Measurements from ENCODE around the gene SLC6A4.
A peak's percentile ranks its signal among the peaks of the same experiment; 100 is the strongest.

Gene SLC6A4

GRCh38 chr17:30235386-30236296 lies at the start of gene SLC6A4:
TSS of gene SLC6A4 (minus strand) at chr17:30235697. CDS start at chr17:30221958, 13,739 bp downstream.
- Mint-ChIP-seq H3K27me3 (peaks cover 79% of the 10 kb centered on the region), H3K9me3 (no peaks in the 10 kb centered on the region), H3K27ac (no peak within 1 kb of the TSS), H3K4me1 (ENCODE audit: low read depth) (peaks cover 24% of the 10 kb centered on the region), H3K36me3 (ENCODE audit: low read depth) (no peaks in the 10 kb centered on the region), H3K4me3 (peak within 1 kb of the TSS; percentile 56)
- no peak for DNase-seq

- Mint-ChIP-seq H3K4me3 (no peak overlapping the region), H3K27ac (no peak overlapping the region), H3K36me3 (ENCODE audit: low read depth) (peaks cover 90% of the 10 kb centered on the region), H3K27me3 (no peaks in the 10 kb centered on the region), H3K9me3 (no peaks in the 10 kb centered on the region), H3K4me1 (ENCODE audit: low read depth) (no peaks in the 10 kb centered on the region)
- DNase-seq, result no peak
Measured at GRCh38 chr17:30279156-30279555, 43.7 kb upstream of the SLC6A4 start.

GRCh38 chr17:30278032-30278431 lies 42.5 kb upstream of the SLC6A4 start:
- no peak for DNase-seq
- Mint-ChIP-seq H3K27ac (no peak overlapping the region), H3K36me3 (ENCODE audit: low read depth) (peaks cover 90% of the 10 kb centered on the region), H3K4me3 (no peak overlapping the region), H3K27me3 (no peaks in the 10 kb centered on the region), H3K4me1 (ENCODE audit: low read depth) (no peaks in the 10 kb centered on the region), H3K9me3 (no peaks in the 10 kb centered on the region)

- Mint-ChIP-seq H3K4me1 (ENCODE audit: low read depth) (no peaks in the 10 kb centered on the region), H3K27ac (no peak overlapping the region), H3K36me3 (ENCODE audit: low read depth) (peaks cover 90% of the 10 kb centered on the region), H3K4me3 (no peak overlapping the region), H3K27me3 (no peaks in the 10 kb centered on the region), H3K9me3 (no peaks in the 10 kb centered on the region)
- no peak for DNase-seq
Measured at GRCh38 chr17:30275911-30276310, 40.4 kb upstream of the SLC6A4 start.

- H3K27ac Mint-ChIP-seq, result no peak overlapping the region
- H3K4me1 Mint-ChIP-seq (ENCODE audit: low read depth), result no peaks in the 10 kb centered on the region
- H3K27me3 Mint-ChIP-seq, result no peaks in the 10 kb centered on the region
- H3K4me3 Mint-ChIP-seq, result no peak overlapping the region
- no peak for DNase-seq
- H3K36me3 Mint-ChIP-seq (ENCODE audit: low read depth), result peaks cover 90% of the 10 kb centered on the region
- no peaks in the 10 kb centered on the region for H3K9me3 Mint-ChIP-seq
Measured at GRCh38 chr17:30274887-30275286, 39.4 kb upstream of the SLC6A4 start.

- H3K9me3 Mint-ChIP-seq, result no peaks in the 10 kb centered on the region
- DNase-seq, result no peak
- no peaks in the 10 kb centered on the region for H3K27me3 Mint-ChIP-seq
- peaks cover 83% of the 10 kb centered on the region for H3K36me3 Mint-ChIP-seq (ENCODE audit: low read depth)
- H3K27ac Mint-ChIP-seq, result no peak overlapping the region
- H3K4me3 Mint-ChIP-seq, result no peak overlapping the region
- no peaks in the 10 kb centered on the region for H3K4me1 Mint-ChIP-seq (ENCODE audit: low read depth)
Measured at GRCh38 chr17:30273373-30273772, 37.9 kb upstream of the SLC6A4 start.

GRCh38 chr17:30271102-30271501 lies 35.6 kb upstream of the SLC6A4 start:
- no peak overlapping the region for H3K27ac Mint-ChIP-seq
- H3K4me1 Mint-ChIP-seq (ENCODE audit: low read depth), result no peaks in the 10 kb centered on the region
- DNase-seq, result no peak
- no peaks in the 10 kb centered on the region for H3K27me3 Mint-ChIP-seq
- H3K9me3 Mint-ChIP-seq, result no peaks in the 10 kb centered on the region
- H3K4me3 Mint-ChIP-seq, result no peak overlapping the region
- peaks cover 87% of the 10 kb centered on the region for H3K36me3 Mint-ChIP-seq (ENCODE audit: low read depth)

- peaks cover 91% of the 10 kb centered on the region for H3K36me3 Mint-ChIP-seq (ENCODE audit: low read depth)
- no peak overlapping the region for H3K27ac Mint-ChIP-seq
Measured at GRCh38 chr17:30267625-30268024, 32.1 kb upstream of the SLC6A4 start.

GRCh38 chr17:30263552-30264333 lies 28.2 kb upstream of the SLC6A4 start:
- H3K27ac Mint-ChIP-seq, result no peak overlapping the region
- no peak for DNase-seq
- H3K4me1 Mint-ChIP-seq (ENCODE audit: low read depth), result peaks cover under 1% of the 10 kb centered on the region
- no peaks in the 10 kb centered on the region for H3K27me3 Mint-ChIP-seq
- H3K9me3 Mint-ChIP-seq, result no peaks in the 10 kb centered on the region
- peaks cover 95% of the 10 kb centered on the region for H3K36me3 Mint-ChIP-seq (ENCODE audit: low read depth)
- H3K4me3 Mint-ChIP-seq, result no peak overlapping the region

More at GRCh38 chr17:30267625-30268024, 32.1 kb upstream of the SLC6A4 start:
- Mint-ChIP-seq H3K27me3 (no peaks in the 10 kb centered on the region), H3K4me1 (ENCODE audit: low read depth) (no peaks in the 10 kb centered on the region), H3K4me3 (no peak overlapping the region), H3K9me3 (no peaks in the 10 kb centered on the region)
- DNase-seq, result no peak

GRCh38 chr17:30256756-30257506 lies 21.4 kb upstream of the SLC6A4 start:
- H3K27me3 Mint-ChIP-seq, result no peaks in the 10 kb centered on the region
- peaks cover 86% of the 10 kb centered on the region for H3K36me3 Mint-ChIP-seq (ENCODE audit: low read depth)
- DNase-seq, result no peak
- peaks cover 2% of the 10 kb centered on the region for H3K4me1 Mint-ChIP-seq (ENCODE audit: low read depth)
- no peak overlapping the region for H3K4me3 Mint-ChIP-seq
- no peak overlapping the region for H3K27ac Mint-ChIP-seq
- no peaks in the 10 kb centered on the region for H3K9me3 Mint-ChIP-seq

GRCh38 chr17:30254150-30254549 lies 18.7 kb upstream of the SLC6A4 start:
- no peak overlapping the region for H3K4me3 Mint-ChIP-seq
- no peak for DNase-seq
- no peaks in the 10 kb centered on the region for H3K27me3 Mint-ChIP-seq
- H3K4me1 Mint-ChIP-seq (ENCODE audit: low read depth), result peaks cover 2% of the 10 kb centered on the region
- H3K9me3 Mint-ChIP-seq, result no peaks in the 10 kb centered on the region
- no peak overlapping the region for H3K27ac Mint-ChIP-seq
- peaks cover 82% of the 10 kb centered on the region for H3K36me3 Mint-ChIP-seq (ENCODE audit: low read depth)

- Mint-ChIP-seq H3K4me3 (no peak overlapping the region), H3K36me3 (ENCODE audit: low read depth) (peaks cover 83% of the 10 kb centered on the region), H3K27ac (no peak overlapping the region), H3K4me1 (ENCODE audit: low read depth) (no peaks in the 10 kb centered on the region), H3K9me3 (no peaks in the 10 kb centered on the region), H3K27me3 (no peaks in the 10 kb centered on the region)
- DNase-seq, result no peak
Measured at GRCh38 chr17:30253312-30253711, 17.8 kb upstream of the SLC6A4 start.

GRCh38 chr17:30251931-30252330 lies 16.4 kb upstream of the SLC6A4 start:
- H3K27me3 Mint-ChIP-seq, result no peaks in the 10 kb centered on the region
- DNase-seq, result no peak
- H3K9me3 Mint-ChIP-seq, result no peaks in the 10 kb centered on the region
- H3K27ac Mint-ChIP-seq, result no peak overlapping the region
- no peak overlapping the region for H3K4me3 Mint-ChIP-seq
- peaks cover 2% of the 10 kb centered on the region for H3K4me1 Mint-ChIP-seq (ENCODE audit: low read depth)
- peaks cover 85% of the 10 kb centered on the region for H3K36me3 Mint-ChIP-seq (ENCODE audit: low read depth)

- H3K36me3 Mint-ChIP-seq (ENCODE audit: low read depth), result peaks cover 75% of the 10 kb centered on the region
- H3K4me1 Mint-ChIP-seq (ENCODE audit: low read depth), result peaks cover 4% of the 10 kb centered on the region
- H3K4me3 Mint-ChIP-seq, result no peak overlapping the region
- H3K9me3 Mint-ChIP-seq, result no peaks in the 10 kb centered on the region
- no peak overlapping the region for H3K27ac Mint-ChIP-seq
- no peak for DNase-seq
- no peaks in the 10 kb centered on the region for H3K27me3 Mint-ChIP-seq
Measured at GRCh38 chr17:30249460-30249859, 14.0 kb upstream of the SLC6A4 start.
